GM19193 (cell line): ENCODE data around the gene MIGA1.

ENCODE experiments used
- POLR2A ChIP-seq: IDR thresholded peaks from 4 replicates; pipeline ENCODE4 v1.6.1; 2011; ENCODE audit not compliant: insufficient read depth, insufficient read length; ENCODE audit errors: extremely low read depth

The MIGA1 gene

GRCh38 chr1:77796695-77797405 lies 17.4 kb downstream of the MIGA1 start:
- no peak for TF ChIP-seq POLR2A

DNA sequence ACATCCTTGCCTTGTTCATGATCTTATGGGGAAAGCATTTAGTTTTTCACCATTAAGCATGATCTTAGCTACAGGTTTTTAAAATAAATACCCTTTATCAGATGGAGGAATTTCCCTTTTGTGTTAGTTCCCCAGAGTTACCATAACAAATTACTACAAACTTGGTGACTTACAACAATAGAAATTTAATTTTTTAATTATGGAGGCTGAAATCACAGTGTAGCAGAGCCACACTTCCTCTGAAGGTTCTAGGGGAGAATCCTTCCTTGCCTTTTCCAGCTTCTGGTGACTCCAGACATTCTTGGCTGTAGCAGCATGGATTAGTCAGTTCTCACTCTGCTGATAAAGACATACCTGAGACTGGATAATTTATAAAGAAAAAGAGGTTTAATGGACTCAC lies 18.5 kb downstream of the MIGA1 start:
- TF ChIP-seq POLR2A, result no peak

DNA sequence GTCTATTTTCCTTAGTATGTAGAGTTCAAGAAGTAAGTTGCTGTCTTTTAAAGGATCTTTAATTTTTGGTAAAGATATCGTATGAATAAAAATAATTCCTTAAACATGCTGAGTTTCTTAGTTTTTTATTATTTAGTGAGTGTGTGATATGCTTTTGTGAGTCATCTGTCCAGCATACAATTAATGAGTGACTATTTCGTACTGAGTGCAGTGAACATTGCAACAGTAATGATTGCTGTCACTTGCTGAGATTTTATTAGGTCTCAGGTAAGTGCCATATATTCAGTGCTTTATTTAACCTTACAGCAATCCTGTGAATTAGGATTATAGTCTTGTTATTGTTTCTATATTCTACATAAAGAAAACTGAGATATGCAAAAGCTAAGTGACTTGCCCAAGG lies 22.6 kb downstream of the MIGA1 start:
- no peak for TF ChIP-seq POLR2A

GRCh38 chr1:77803371-77803770 lies 23.9 kb downstream of the MIGA1 start:
- no peak for TF ChIP-seq POLR2A

GRCh38 chr1:77817368-77818209 lies 38.1 kb downstream of the MIGA1 start:
- no peak for TF ChIP-seq POLR2A

DNA sequence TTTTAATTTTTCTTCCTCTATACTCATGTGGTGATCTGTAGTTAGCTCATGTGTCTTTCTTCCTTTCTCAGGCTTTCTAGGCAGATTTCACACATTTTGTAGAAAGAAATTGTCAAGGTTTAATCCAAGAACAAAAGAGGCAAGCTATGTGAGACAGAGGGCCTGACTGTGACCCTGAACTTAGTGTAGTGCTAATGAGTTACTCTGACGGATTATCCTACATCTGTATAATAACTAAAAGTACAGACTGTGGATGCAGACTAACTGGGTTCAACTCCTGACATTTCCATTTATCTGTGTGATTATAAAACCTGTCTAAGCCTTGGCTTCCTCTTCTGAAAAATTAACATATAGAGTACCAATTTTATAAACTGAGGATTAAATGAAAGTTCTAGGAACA lies 40.7 kb downstream of the MIGA1 start:
- no peak for TF ChIP-seq POLR2A

- no peak for TF ChIP-seq POLR2A
Observed at GRCh38 chr1:77824079-77824478, 44.6 kb downstream of the MIGA1 start.

DNA sequence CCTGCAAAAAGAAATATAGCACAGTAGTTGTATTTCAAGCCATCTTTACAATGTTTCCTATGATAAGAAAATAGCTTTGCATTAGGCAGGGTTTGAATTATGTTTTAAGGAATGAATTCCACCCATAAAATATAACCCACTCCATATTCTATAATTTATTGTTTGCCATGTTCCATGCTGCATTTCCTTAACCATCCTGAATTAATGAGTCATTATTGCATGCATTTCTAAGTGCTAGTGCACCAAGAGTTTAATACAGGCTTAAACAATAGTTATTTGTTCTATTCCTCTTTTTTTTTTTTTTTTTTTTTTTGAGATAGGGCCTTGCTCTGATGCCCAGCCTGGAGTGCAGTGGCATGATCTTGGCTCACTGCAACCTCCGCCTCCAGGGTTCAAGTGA lies 45.2 kb downstream of the MIGA1 start:
- no peak for TF ChIP-seq POLR2A

DNA sequence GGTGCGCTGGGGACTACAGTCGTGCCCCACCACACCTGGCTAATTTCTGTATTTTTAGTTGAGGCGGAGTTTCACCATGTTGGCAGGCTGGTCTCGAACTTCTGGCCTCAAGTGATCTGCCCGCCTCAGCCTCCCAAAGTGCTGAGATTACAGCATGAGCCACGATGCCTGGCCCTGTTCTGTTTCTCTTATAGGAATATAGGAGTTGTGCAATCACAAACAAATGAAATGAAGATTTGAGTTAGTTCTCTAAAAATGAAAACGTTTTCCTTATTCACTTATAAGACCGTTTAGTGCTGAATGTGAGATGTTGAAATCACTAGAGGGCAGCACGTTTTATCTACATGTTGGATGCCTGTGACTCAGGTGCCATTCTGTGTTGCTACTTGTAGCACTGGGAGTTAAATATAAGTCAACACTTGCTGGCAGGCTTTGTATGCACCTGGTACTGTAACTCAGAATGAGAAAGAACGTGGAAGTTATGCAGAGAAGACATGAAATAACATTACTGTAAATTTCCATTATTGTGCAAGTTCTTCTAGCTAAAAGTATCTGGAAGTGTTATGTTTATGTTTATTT lies 45.8 kb downstream of the MIGA1 start:
- no peak for TF ChIP-seq POLR2A

- no peak for TF ChIP-seq POLR2A
Observed at GRCh38 chr1:77828098-77828497, 48.6 kb downstream of the MIGA1 start.

DNA sequence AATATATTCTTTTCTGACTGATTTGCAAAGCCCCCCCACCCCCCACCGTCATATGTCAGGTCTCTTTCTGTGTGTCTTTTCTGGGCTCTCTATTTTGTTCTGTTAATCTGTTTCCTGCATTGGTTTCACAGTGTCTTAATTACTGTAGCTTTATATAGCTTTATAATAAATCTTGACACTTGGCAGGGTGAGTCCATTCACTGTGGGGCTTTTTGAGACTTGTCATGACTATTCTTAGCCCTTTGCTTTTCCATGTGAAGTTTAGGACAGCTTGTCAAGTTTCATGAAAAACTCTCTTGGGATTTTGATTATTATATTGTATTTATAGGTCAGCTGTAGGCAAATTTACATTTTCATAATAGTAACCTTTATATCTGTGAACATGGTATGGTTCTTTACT lies 50.4 kb downstream of the MIGA1 start:
- no peak for TF ChIP-seq POLR2A

DNA sequence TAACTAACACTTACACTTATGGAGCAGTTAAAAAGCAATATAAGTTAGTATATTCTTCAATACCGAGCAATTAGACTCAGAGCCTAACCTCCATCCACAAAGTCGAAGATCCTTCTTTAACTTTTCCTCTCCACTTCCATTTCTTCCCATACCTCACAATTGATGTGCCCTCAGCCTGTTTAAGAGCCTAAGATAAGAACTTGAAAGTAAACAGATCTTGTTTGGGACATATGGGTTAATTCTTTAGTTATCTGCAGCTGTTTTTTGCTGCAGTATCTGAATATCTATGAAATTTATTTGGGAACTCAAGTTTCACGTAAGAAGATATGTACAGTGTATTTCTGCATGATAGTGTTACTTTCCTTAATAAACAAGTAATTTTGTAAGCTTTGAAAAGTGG lies 51.5 kb downstream of the MIGA1 start:
- TF ChIP-seq POLR2A, result no peak

GRCh38 chr1:77831566-77831965 lies 52.1 kb downstream of the MIGA1 start:
- no peak for TF ChIP-seq POLR2A

GRCh38 chr1:77831976-77832711 lies 52.7 kb downstream of the MIGA1 start:
- no peak for TF ChIP-seq POLR2A

DNA sequence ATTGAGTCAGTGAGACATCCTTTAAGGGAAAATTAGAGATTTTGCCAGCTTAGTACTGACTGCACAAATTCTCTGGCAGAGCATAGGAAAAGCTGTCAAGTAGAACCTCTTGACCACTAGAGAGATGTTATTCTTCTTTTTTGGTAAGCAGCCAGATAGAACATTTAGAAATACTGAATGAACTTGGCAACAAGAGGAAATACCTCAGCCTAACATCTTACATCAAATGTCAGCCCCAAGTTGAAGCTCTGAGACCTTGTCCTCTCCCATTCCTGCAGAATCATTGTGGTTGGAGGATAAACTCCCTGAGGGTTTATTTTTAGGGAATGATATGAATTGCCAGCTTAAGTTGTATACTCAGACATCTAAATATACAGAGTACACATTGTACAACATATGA lies 53.5 kb downstream of the MIGA1 start:
- no peak for TF ChIP-seq POLR2A

DNA sequence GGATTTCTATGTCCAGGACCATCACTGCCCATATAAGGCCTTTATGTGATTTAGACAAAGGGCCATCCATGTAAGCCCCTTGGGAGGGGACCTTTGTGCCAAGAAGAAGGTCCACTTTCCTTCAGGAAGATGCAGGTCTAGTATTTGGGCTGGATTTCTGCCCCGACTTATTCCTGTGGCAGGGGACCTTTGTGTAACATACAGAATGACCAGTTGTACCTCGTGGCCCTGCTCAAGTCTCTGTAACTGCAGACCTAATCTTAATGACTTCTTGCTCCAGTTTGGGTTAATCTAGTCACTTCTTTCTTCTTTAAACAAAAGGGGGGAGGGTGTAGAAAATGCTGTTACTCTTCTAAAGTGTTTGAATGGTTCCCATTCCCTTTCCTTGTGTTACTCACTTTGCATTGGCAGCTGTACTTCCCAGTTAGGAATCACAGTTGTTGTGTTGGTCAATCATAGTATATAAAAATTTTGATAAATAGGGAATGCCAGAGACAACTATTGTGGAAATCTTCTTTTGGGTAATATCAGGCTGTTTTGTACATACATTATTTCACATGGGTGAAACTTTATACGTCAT lies 54.2 kb downstream of the MIGA1 start:
- TF ChIP-seq POLR2A, result no peak
